Nephron progenitor cell (in vitro differentiated cells): ENCODE data around the gene CALML5.
A peak's percentile ranks its signal among the peaks of the same experiment; 100 is the strongest.

ENCODE experiments used
- DNase-seq: peaks from one replicate; pipeline ENCODE4 v3.0.0; 2021
- H3K27ac Mint-ChIP-seq: 2 replicates; pipeline ENCODE4 v1.8.0; 2021; ENCODE audit warnings: mild to moderate bottlenecking, moderate library complexity, mixed read lengths
- H3K27me3 Mint-ChIP-seq: 2 replicates; pipeline ENCODE4 v1.8.0; 2021; ENCODE audit warnings: mild to moderate bottlenecking, low read depth, mixed read lengths; ENCODE audit not compliant: poor library complexity
- H3K36me3 Mint-ChIP-seq: 2 replicates; pipeline ENCODE4 v1.8.0; 2021; ENCODE audit warnings: low read depth, mixed read lengths
- H3K4me1 Mint-ChIP-seq: 2 replicates; pipeline ENCODE4 v1.8.0; 2021; ENCODE audit warnings: mixed read lengths
- H3K4me3 Mint-ChIP-seq: 2 replicates; pipeline ENCODE4 v1.8.0; 2021; ENCODE audit warnings: mild to moderate bottlenecking, moderate library complexity, mixed read lengths
- H3K9me3 Mint-ChIP-seq: 2 replicates; pipeline ENCODE4 v1.8.0; 2021; ENCODE audit warnings: mild to moderate bottlenecking, moderate library complexity, mixed read lengths
- TF ChIP-seq, protein P1 (sequence below): fragments of 200-600 bp; sonication (generic); IDR thresholded peaks from 2 replicates; pipeline ENCODE4 v1.5.0; 2021; ENCODE audit warnings: antibody characterized with exemption

Gene CALML5

DNA sequence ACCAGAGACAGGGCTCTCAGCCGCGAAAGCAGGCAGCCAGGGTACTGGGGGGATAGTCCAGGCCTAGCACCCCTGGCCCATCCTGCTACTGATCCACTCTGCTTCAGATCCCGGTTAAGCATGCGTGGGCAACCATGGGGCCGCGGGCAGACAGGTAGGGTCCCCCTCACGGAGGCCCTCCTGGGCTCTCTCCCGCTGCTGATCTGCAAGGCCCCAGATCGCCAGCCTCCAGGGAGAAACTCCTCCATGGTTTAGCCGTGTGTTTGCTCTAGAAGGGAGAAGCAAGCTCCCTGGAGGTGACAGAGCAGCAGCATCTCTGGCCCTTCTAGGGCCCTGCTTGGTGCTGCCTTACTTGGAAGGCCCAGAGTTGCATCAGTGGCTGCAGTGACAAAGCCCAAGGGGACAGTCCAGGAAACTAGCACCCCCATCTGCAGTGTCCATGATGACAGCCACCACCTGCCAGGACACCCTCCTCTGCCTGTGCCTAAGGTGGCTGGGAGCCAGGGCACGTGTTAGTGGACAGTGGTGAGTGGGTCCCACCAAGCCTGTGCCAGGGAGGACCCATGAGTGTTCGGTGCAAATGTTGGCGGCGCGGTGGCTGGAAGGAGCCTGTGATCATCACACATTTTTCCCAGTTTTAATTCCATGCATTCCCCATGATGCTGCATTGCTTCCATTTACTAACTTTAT, 29.2 kb downstream of the CALML5 start:
- Mint-ChIP-seq H3K4me1 (peaks cover 35% of the 10 kb centered on the region), H3K27me3 (peaks cover 10% of the 10 kb centered on the region), H3K4me3 (no peak overlapping the region), H3K27ac (no peak overlapping the region), H3K9me3 (peaks cover 37% of the 10 kb centered on the region), H3K36me3 (peaks cover 3% of the 10 kb centered on the region)
- DNase-seq, result no peak
- TF ChIP-seq, protein P1, sequence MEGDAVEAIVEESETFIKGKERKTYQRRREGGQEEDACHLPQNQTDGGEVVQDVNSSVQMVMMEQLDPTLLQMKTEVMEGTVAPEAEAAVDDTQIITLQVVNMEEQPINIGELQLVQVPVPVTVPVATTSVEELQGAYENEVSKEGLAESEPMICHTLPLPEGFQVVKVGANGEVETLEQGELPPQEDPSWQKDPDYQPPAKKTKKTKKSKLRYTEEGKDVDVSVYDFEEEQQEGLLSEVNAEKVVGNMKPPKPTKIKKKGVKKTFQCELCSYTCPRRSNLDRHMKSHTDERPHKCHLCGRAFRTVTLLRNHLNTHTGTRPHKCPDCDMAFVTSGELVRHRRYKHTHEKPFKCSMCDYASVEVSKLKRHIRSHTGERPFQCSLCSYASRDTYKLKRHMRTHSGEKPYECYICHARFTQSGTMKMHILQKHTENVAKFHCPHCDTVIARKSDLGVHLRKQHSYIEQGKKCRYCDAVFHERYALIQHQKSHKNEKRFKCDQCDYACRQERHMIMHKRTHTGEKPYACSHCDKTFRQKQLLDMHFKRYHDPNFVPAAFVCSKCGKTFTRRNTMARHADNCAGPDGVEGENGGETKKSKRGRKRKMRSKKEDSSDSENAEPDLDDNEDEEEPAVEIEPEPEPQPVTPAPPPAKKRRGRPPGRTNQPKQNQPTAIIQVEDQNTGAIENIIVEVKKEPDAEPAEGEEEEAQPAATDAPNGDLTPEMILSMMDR, result no peak

DNA sequence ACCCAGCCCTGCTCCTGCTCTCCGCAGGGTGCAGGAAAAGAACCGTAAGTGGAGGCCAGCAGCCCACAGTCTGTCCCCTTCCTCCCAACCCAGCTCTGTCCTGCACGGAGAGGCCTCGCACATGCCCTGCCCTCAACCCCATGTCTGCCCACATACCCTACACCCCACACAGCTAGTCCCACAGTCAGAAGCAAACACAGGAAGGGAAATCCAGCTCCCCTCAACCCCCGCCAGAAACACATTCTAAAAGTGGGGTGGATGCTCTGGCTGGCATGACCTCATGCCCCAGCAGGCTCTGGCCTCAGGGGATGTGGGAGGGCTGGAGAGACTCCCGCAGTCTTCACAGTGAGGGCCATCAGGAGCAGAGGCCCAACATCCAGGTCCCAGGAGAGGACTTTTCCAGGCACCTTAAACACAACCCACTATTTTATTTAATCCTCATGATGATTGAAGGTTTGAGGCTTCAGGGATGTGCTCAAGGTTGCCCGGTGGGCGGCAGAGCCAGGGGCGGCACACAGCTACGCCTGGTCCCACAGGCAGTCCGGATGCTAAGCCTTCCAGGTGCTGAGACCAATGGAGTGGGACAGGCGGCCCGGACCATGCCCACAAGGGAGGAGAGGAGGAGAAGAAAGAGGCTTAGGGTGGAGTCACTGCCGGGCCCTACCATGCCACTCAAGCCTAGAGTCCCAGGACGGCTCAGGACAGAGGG, 29.9 kb downstream of the CALML5 start:
- H3K4me1 Mint-ChIP-seq, result peaks cover 36% of the 10 kb centered on the region
- H3K4me3 Mint-ChIP-seq, result no peak overlapping the region
- peaks cover 3% of the 10 kb centered on the region for H3K36me3 Mint-ChIP-seq
- TF ChIP-seq, protein P1, result no peak
- H3K9me3 Mint-ChIP-seq, result peaks cover 37% of the 10 kb centered on the region
- H3K27ac Mint-ChIP-seq, result no peak overlapping the region
- no peak for DNase-seq
- peaks cover 11% of the 10 kb centered on the region for H3K27me3 Mint-ChIP-seq

DNA sequence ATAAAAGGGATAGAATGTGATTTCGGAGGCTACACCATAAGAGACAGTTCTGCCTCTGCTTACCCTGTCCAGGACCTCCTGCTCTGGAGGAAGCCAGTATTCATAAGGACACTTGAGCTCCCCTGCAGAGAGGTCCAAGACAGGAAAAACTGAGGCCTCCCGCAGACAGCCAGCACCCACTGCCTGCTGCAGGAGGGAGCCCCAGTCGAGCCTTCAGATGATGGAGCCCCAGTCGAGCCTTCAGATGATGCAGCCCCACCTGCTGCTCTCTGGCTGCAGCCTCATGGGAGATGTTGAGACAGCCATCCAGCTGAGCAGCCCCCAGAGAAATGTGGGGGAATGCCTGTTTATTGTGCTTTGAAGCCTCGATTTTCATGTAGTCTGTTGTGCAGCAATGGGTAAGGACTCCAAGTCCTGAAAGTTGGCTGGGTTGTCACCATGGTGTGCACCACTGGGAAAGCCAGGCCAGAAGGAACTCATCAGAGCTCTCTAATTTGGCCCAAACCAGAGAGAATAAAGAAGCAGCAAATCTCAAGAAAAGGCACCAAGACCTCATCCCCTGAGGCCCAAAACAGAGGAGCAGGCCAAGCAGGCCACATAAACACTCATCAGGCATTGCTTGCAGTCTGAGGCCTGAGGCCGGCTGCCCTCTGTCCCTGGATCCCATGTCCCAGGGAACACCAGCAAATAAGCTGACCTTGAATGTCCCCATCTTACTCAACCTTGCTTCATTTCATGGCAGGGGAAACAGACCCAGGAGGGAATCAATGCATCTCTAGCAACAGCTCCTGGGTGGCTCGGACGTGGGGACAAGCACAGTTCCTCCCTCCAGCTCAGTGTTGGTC, 30.9 kb downstream of the CALML5 start:
- no peak overlapping the region for H3K4me3 Mint-ChIP-seq
- DNase-seq, result no peak
- H3K36me3 Mint-ChIP-seq, result peaks cover 7% of the 10 kb centered on the region
- TF ChIP-seq, protein P1, result no peak
- H3K27ac Mint-ChIP-seq, result no peak overlapping the region
- H3K27me3 Mint-ChIP-seq, result peaks cover 8% of the 10 kb centered on the region
- peaks cover 47% of the 10 kb centered on the region for H3K9me3 Mint-ChIP-seq
- H3K4me1 Mint-ChIP-seq, result peaks cover 36% of the 10 kb centered on the region

DNA sequence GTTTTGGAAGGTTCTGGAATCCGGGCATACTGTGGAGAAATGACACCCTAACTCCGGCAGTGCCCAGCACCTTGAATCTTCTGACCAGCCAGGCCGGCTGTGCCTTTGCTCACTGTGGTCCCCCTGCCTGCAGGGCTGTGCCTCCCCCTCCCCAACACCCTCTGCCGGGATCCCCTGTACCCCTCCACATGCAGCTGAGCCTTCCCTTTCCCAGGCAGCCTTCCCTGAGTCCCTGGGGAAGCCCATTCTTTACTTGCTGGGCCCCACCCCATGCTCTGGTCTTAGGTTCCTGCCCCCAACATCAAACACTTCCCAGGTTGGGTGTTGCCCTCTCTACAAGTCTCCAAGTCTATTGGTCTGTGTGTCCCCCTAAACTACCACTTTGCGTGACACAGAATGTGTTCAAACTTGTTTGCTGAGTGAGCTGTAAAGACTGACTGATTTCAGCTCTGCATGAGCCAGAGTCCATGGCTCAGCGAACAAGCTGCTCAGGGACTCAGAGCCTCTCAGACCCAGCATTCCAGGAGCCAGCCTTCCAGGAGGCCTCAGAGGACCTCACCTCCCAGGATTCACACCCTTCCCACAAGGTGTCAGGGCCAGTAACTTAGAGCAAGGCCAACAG, 31.6 kb downstream of the CALML5 start:
- Mint-ChIP-seq H3K27me3 (peaks cover 8% of the 10 kb centered on the region), H3K9me3 (peaks cover 45% of the 10 kb centered on the region), H3K4me3 (no peak overlapping the region), H3K27ac (peak overlapping the region; percentile 12), H3K36me3 (peaks cover 10% of the 10 kb centered on the region), H3K4me1 (peaks cover 36% of the 10 kb centered on the region)
- TF ChIP-seq, protein P1, result no peak
- no peak for DNase-seq

DNA sequence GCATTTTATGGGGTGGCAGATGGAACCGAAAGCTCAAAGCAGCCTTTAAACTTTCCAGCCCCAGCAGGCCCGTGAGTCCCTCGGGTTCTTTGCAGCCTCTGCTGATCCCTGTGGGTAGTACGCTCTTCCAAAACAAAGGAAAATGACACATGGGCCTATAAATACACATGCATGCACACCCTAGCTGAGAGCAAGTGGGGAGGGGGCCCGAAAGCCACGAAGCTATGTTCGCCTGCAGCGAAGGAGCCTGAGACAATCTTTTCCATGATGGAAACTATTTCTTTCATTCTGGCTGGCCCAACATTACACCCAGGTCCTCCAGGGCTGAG, 32.2 kb downstream of the CALML5 start:
- Mint-ChIP-seq H3K27ac (no peak overlapping the region), H3K27me3 (peaks cover 8% of the 10 kb centered on the region), H3K9me3 (peaks cover 43% of the 10 kb centered on the region), H3K36me3 (peaks cover 13% of the 10 kb centered on the region), H3K4me1 (peaks cover 34% of the 10 kb centered on the region), H3K4me3 (no peak overlapping the region)
- TF ChIP-seq, protein P1, result no peak
- no peak for DNase-seq
